Subcutaneous abdominal adipose tissue (tissue), 5 donors: Measurements from ENCODE around the gene ZNF582.

Experiments
- H3K27ac ChIP-seq: one replicate; pipeline ENCODE4 v1.7.0; 2013; ENCODE audit warnings: low read depth, mild to moderate bottlenecking, inconsistent platforms, low read length, moderate library complexity
- H3K27me3 ChIP-seq, 5 donors: one replicate each; pipeline ENCODE4 v1.7.0; 2013; ENCODE audit warnings: low read length in 5 of 5, inconsistent platforms in 1 of 5; ENCODE audit not compliant: control insufficient read depth in 5 of 5, insufficient read depth in 4 of 5
- H3K36me3 ChIP-seq, 5 donors: one replicate each; pipeline ENCODE4 v1.7.0; 2013; ENCODE audit warnings: low read length in 5 of 5; ENCODE audit not compliant: control insufficient read depth in 5 of 5, insufficient read depth in 5 of 5
- H3K4me1 ChIP-seq, 5 donors: one replicate each; pipeline ENCODE4 v1.7.0; 2013; ENCODE audit warnings: low read length in 5 of 5, mild to moderate bottlenecking in 3 of 5, moderate library complexity in 1 of 5; ENCODE audit not compliant: control insufficient read depth in 5 of 5, insufficient read depth in 5 of 5
- H3K4me3 ChIP-seq, 5 donors: one replicate each; pipeline ENCODE4 v1.7.0; 2013; ENCODE audit warnings: low read length in 5 of 5, low read depth in 1 of 5
- H3K9ac ChIP-seq, 5 donors: one replicate each; pipeline ENCODE4 v1.7.0; 2013; ENCODE audit warnings: low read length in 5 of 5, mild to moderate bottlenecking in 4 of 5, moderate library complexity in 3 of 5
- H3K9me3 ChIP-seq, 5 donors: one replicate each; pipeline ENCODE4 v1.7.0; 2013; ENCODE audit warnings: low read length in 5 of 5; ENCODE audit not compliant: control insufficient read depth in 5 of 5
- donor health status: healthy.
- donor health status: healthy.
- donor health status: healthy.
- donor health status: healthy.
- donor health status: healthy.

The ZNF582 gene

DNA sequence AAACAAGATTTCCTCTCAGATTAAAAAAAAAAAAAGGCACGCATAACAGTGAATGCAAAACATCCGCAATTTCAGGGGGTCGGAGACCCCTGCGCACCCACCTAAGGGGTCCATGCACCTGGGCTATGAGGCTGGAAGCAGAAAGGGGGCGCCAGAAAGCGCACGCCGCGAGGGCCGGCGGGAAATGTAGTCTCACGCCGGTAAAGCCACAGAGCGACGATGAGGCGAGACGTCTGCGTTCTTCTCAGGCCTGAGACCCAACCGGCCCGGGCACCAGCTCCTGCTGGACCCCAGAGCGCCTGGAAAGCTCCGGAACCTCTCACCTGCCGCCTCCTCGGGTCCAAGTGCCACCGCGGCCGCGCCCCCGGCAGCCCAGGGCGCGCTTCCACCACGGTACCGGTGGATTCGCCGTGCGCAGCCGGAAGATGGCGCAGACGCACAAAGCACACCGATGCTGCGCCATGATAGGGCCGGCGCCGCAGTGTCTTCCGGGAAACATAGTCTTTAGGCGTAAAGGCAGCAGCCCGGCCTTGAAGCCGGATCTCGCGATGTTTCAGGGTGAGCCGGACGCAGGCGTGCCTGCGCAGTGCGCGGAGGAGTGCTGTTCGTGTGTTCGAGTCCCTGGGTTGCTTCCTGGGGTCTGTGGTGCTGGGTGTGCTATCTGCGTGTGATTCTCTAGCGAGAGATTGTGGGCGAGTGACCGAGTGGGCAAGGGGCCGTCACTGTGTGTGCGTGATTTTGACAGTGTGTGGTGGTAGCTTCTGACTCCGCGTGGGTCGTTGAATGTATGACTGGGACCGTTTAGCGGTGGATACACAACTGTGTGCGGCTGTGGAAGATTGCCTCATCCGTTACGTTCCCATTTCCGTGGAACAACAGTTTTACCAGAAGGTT lies at the start of gene ZNF582:
TSS of gene ZNF582 (minus strand) at position 416 of the 894 bp plus-strand sequence. CDS start 1,782 bp downstream, outside the sequence.
- Histone ChIP-seq H3K27me3 (no peaks in the 10 kb centered on the region), H3K9ac (peak within 1 kb of the TSS; percentile 20 to 85 (median 78)), H3K4me3 (peak within 1 kb of the TSS; percentile 69 to 99 (median 91)), H3K4me1 (peaks cover 0 to 20% (median 17%) of the 10 kb centered on the region in 5 donors), H3K36me3 (peaks cover 11 to 33% (median 23%) of the 10 kb centered on the region in 5 donors), H3K9me3 (peaks cover 0 to 16% (median 3%) of the 10 kb centered on the region in 5 donors), H3K27ac (peak within 1 kb of the TSS; percentile 80)

- Histone ChIP-seq H3K27me3 (no peaks in the 10 kb centered on the region), H3K9me3 (peaks cover 59 to 84% (median 75%) of the 10 kb centered on the region in 5 donors), H3K4me3 (peak overlapping the region; percentile 10 to 40 (median 36)), H3K27ac (no peak overlapping the region), H3K4me1 (no peaks in the 10 kb centered on the region), H3K36me3 (peaks cover 2 to 24% (median 11%) of the 10 kb centered on the region in 5 donors), H3K9ac (no peak overlapping the region)
These were observed 48.0 kb upstream of the ZNF582 start for GRCh38 chr19:56441206-56441792.

DNA sequence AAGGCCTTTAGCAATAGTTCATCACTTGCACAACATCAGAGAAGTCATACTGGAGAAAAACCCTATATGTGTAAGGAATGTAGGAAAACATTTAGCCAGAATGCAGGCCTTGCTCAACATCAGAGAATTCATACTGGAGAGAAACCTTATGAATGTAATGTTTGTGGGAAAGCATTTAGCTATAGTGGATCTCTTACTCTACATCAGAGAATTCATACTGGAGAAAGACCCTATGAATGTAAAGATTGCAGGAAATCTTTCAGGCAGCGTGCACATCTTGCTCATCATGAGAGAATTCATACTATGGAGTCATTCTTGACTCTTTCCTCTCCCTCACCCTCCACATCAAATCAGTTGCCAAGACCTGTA lies 30.6 kb upstream of the ZNF582 start:
- Histone ChIP-seq H3K9me3 (peaks cover 86 to 97% (median 91%) of the 10 kb centered on the region in 5 donors), H3K9ac (no peak overlapping the region), H3K4me1 (peaks cover 0 to 2% (median 0%) of the 10 kb centered on the region in 5 donors), H3K27me3 (no peaks in the 10 kb centered on the region), H3K36me3 (peaks cover 23 to 42% (median 28%) of the 10 kb centered on the region in 5 donors), H3K4me3 (peak overlapping the region; percentile 8 to 65 (median 47)), H3K27ac (no peak overlapping the region)

DNA sequence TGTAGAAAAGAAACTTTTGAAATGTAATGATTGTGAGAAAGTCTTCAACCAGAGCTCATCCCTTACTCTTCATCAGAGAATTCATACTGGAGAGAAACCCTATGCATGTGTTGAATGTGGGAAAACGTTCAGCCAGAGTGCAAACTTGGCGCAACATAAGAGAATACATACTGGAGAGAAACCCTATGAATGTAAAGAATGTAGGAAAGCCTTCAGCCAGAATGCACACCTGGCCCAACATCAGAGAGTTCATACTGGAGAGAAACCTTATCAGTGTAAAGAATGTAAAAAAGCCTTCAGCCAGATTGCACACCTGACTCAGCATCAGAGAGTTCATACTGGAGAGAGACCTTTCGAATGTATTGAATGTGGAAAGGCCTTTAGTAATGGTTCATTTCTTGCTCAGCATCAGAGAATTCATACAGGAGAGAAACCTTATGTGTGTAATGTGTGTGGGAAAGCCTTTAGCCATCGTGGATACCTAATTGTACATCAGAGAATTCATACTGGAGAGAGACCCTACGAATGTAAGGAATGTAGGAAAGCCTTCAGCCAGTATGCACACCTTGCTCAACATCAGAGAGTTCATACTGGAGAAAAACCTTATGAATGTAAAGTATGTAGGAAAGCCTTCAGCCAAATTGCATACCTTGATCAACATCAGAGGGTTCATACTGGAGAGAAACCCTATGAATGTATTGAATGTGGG lies 30.1 kb upstream of the ZNF582 start:
- Histone ChIP-seq H3K4me1 (peaks cover 0 to 2% (median 0%) of the 10 kb centered on the region in 5 donors), H3K36me3 (peaks cover 26 to 47% (median 30%) of the 10 kb centered on the region in 5 donors), H3K4me3 (peak overlapping the region; percentile 8 to 65 (median 47)), H3K9ac (no peak overlapping the region), H3K9me3 (peaks cover 85 to 98% (median 91%) of the 10 kb centered on the region in 5 donors), H3K27ac (no peak overlapping the region), H3K27me3 (no peaks in the 10 kb centered on the region)

DNA sequence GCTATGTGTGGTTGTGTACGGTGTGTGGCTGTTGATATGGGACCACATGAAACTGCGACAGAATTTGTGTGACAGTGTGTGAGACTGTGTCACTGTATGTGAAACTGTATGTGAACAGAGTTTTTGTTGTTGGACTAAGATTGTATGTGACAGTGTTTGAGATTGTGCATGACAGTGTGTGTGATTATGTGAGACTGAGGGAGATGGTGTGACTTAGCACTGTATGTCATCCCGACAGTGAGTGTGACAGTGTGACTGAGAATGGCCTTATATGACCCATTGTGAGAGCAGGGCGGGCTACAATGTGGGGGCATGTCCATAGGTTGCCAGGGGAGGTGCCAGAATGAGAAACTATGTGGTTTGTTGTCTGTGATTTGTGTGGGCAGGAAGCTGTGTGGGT lies 11.7 kb upstream of the ZNF582 start:
- no peak overlapping the region for H3K27ac ChIP-seq
- peaks cover 6 to 21% (median 17%) of the 10 kb centered on the region in 5 donors for H3K4me1 ChIP-seq
- peaks cover 16 to 43% (median 35%) of the 10 kb centered on the region in 5 donors for H3K9me3 ChIP-seq
- H3K36me3 ChIP-seq, result peaks cover 29 to 34% (median 33%) of the 10 kb centered on the region in 5 donors
- H3K27me3 ChIP-seq, result no peaks in the 10 kb centered on the region
- H3K4me3 ChIP-seq, result peak overlapping the region; percentile 83 to 95 (median 92)
- H3K9ac ChIP-seq, result no peak overlapping the region

GRCh38 chr19:56404705-56405056 lies 11.3 kb upstream of the ZNF582 start:
- Histone ChIP-seq H3K27me3 (no peaks in the 10 kb centered on the region), H3K9me3 (peaks cover 16 to 47% (median 33%) of the 10 kb centered on the region in 5 donors), H3K36me3 (peaks cover 27 to 30% (median 29%) of the 10 kb centered on the region in 5 donors), H3K4me1 (peaks cover 6 to 21% (median 17%) of the 10 kb centered on the region in 5 donors), H3K9ac (peak overlapping the region; percentile 23 to 88 (median 86)), H3K4me3 (peak overlapping the region; percentile 83 to 95 (median 92)), H3K27ac (peak overlapping the region; percentile 87)

- H3K27me3 ChIP-seq, result no peaks in the 10 kb centered on the region
- H3K9ac ChIP-seq, result peak within 1 kb of the TSS; percentile 81 to 88 (median 86)
- peaks cover 21 to 23% (median 23%) of the 10 kb centered on the region in 5 donors for H3K36me3 ChIP-seq
- peaks cover 6 to 21% (median 17%) of the 10 kb centered on the region in 5 donors for H3K4me1 ChIP-seq
- H3K27ac ChIP-seq, result peak within 1 kb of the TSS; percentile 87
- H3K4me3 ChIP-seq, result peak within 1 kb of the TSS; percentile 88 to 95 (median 92)
- H3K9me3 ChIP-seq, result peaks cover 12 to 45% (median 31%) of the 10 kb centered on the region in 5 donors
These were observed 10.7 kb upstream of the ZNF582 start, which contains the start of gene ZNF583 for GRCh38 chr19:56403764-56404704. ZNF583 (plus strand) TSS chr19:56404332; CDS start chr19:56407115, 2,783 bp downstream.

DNA sequence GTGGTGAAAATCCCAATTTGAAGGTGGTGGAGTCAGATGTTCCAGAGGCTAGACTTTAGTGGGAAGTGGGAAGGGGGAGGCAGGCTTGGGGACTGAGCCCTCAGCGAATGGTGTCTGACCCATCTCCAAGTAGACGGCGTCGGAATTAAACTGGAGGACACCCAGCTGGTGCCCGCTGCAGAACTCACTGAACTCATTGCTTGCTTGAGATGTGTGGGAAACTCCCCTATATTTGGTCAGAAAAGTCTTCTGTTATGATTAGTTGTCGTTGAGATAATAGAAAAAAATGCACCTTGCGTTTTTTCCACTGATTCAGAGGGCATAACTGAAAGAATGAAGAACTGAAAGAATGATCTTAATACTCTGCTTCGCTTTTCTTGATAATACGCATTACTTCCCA lies 9.9 kb upstream of the ZNF582 start:
- Histone ChIP-seq H3K4me1 (peaks cover 6 to 21% (median 17%) of the 10 kb centered on the region in 5 donors), H3K9ac (peak overlapping the region; percentile 81 to 88 (median 86)), H3K36me3 (peaks cover 13 to 22% (median 20%) of the 10 kb centered on the region in 5 donors), H3K27ac (peak overlapping the region; percentile 87), H3K4me3 (peak overlapping the region; percentile 88 to 95 (median 92)), H3K9me3 (peaks cover 4 to 38% (median 24%) of the 10 kb centered on the region in 5 donors), H3K27me3 (no peaks in the 10 kb centered on the region)
